ENCODE measurements around the gene PPP1R7. TPM values are rescaled to one million over a fixed set of nuclear protein-coding genes. Genes with fewer than 3 reads are reported as not detected.

The PPP1R7 gene
- polyA plus RNA-seq, 3 donors, result 54.9 to 102 (median 84.4) TPM

DNA sequence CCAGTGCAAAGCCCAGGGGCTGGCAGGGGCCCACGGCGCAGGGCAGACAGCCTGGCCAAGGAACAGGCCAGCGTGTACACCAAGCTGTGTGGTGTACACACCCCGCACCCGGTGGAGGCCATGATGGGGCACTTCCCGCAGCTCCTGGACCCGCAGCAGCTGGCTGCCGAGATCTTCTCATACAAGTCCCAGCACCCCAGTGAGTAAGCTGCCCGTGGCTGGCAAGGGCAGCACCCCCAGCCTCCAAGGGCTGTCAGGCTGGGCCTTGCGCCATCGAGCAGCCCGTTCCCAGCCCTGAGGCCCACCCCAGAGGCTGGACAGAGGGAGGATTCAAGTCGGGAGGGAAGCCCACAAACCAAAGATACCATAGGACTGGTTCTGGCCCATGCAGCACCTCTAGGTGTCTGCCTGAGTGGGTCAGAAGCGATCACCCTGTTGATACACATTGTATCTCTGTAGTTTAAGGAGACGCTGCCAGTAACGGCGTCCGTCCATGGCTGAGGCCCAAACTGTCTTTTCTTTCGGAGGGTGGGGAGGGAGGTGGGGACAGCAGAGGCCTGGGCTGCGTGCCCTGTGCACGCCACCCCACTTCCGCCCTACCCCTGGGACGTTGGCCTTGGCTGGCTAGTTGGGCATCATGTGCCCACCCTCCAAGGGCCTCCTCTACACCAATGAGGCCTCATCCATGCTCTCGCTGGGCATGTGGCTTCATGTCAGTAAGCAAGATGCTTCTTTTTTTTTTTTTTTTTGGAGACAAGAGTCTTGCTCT is 31.3 kb upstream of the PPP1R7 start:
- no peak overlapping the region for H3K4me2 ChIP-seq (replicated peaks; ENCODE audit: extremely low read depth, low read length, poor library complexity, severe bottlenecking)
- peaks cover 11 to 28% of the 10 kb centered on the region in 2 donors for H3K36me3 ChIP-seq (replicated peaks in 1 of 2; ENCODE audit: control insufficient read depth in 1 of 2, insufficient read depth in 2 of 2, low read length in 2 of 2)
- no peak overlapping the region for H2AFZ ChIP-seq (ENCODE audit: insufficient read depth, low read depth, low read length, poor library complexity, severe bottlenecking)
- H3K27ac ChIP-seq (ENCODE audit: low read depth in 1 of 2, low read length in 2 of 2), result no peak overlapping the region
- no peak for DNase-seq
- no peaks in the 10 kb centered on the region for H3K27me3 ChIP-seq (ENCODE audit: control insufficient read depth in 2 of 2, insufficient read depth in 2 of 2, low read length in 2 of 2)
- Mint-ChIP-seq H3K4me1 (no peaks in the 10 kb centered on the region), H3K4me3 (no peak overlapping the region), H3K27me3 (ENCODE audit: low read depth in 3 of 3) (peaks cover 0 to 1% (median 0%) of the 10 kb centered on the region in 3 donors), H3K27ac (peak overlapping the region in 1 of 7 donors; percentile 55), H3K36me3 (peaks cover 40 to 50% of the 10 kb centered on the region in 2 donors), H3K9me3 (peaks cover 0 to 2% (median 0%) of the 10 kb centered on the region in 7 donors)
- TF ChIP-seq CTCF (IDR thresholded peaks at IDR 0.05), result no peak
- no peaks in the 10 kb centered on the region for H3K9me3 ChIP-seq (replicated peaks in 1 of 2; ENCODE audit: control insufficient read depth in 1 of 2, insufficient read depth in 1 of 2, low read length in 2 of 2)
- no peak overlapping the region for H3K9ac ChIP-seq (ENCODE audit: insufficient read depth, low read length, poor library complexity, severe bottlenecking)
- no peaks in the 10 kb centered on the region for H3K79me2 ChIP-seq (ENCODE audit: insufficient read depth, low read length)
- intact Hi-C loops (cut with micrococcal nuclease), result no loop called here
- H3K4me3 ChIP-seq (replicated peaks in 1 of 3; ENCODE audit: low read depth in 2 of 3, low read length in 3 of 3), result no peak overlapping the region
- no peaks in the 10 kb centered on the region for H3K4me1 ChIP-seq (ENCODE audit: control insufficient read depth in 1 of 2, insufficient read depth in 2 of 2, low read length in 2 of 2)
- WGBS (ENCODE audit: insufficient coverage), result 94% methylated on average over 20 of the region's 24 CpGs
- H4K20me1 ChIP-seq (ENCODE audit: insufficient read depth, low read length), result no peaks in the 10 kb centered on the region

GRCh38 chr2:241120440-241120839 is 29.8 kb upstream of the PPP1R7 start:
- no peak overlapping the region for H3K4me3 Mint-ChIP-seq
- peaks cover 0 to 2% (median 0%) of the 10 kb centered on the region in 7 donors for H3K9me3 Mint-ChIP-seq
- no peak overlapping the region for H3K27ac ChIP-seq (ENCODE audit: low read depth in 1 of 2, low read length in 2 of 2)
- no peaks in the 10 kb centered on the region for H3K4me1 Mint-ChIP-seq
- H3K9ac ChIP-seq (ENCODE audit: insufficient read depth, low read length, poor library complexity, severe bottlenecking), result no peak overlapping the region
- intact Hi-C loops (cut with micrococcal nuclease), result no loop called here
- H3K27ac Mint-ChIP-seq, result no peak overlapping the region
- H3K4me2 ChIP-seq (replicated peaks; ENCODE audit: extremely low read depth, low read length, poor library complexity, severe bottlenecking), result no peak overlapping the region
- no peaks in the 10 kb centered on the region for H3K27me3 ChIP-seq (ENCODE audit: control insufficient read depth in 2 of 2, insufficient read depth in 2 of 2, low read length in 2 of 2)
- H3K36me3 Mint-ChIP-seq, result peaks cover 43 to 44% of the 10 kb centered on the region in 2 donors
- no peak for DNase-seq
- H3K27me3 Mint-ChIP-seq (ENCODE audit: low read depth in 3 of 3), result peaks cover 0 to 1% (median 0%) of the 10 kb centered on the region in 3 donors
- TF ChIP-seq CTCF (IDR thresholded peaks at IDR 0.05), result no peak
- H3K79me2 ChIP-seq (ENCODE audit: insufficient read depth, low read length), result no peaks in the 10 kb centered on the region
- H3K4me1 ChIP-seq (ENCODE audit: control insufficient read depth in 1 of 2, insufficient read depth in 2 of 2, low read length in 2 of 2), result no peaks in the 10 kb centered on the region
- no peak overlapping the region for H3K4me3 ChIP-seq (replicated peaks in 1 of 3; ENCODE audit: low read depth in 2 of 3, low read length in 3 of 3)
- no peak overlapping the region for H2AFZ ChIP-seq (ENCODE audit: insufficient read depth, low read depth, low read length, poor library complexity, severe bottlenecking)
- peaks cover 7 to 17% of the 10 kb centered on the region in 2 donors for H3K36me3 ChIP-seq (replicated peaks in 1 of 2; ENCODE audit: control insufficient read depth in 1 of 2, insufficient read depth in 2 of 2, low read length in 2 of 2)
- H4K20me1 ChIP-seq (ENCODE audit: insufficient read depth, low read length), result no peaks in the 10 kb centered on the region
- WGBS (ENCODE audit: insufficient coverage), result no CpG with 5 or more reads among the region's 2 CpGs
- no peaks in the 10 kb centered on the region for H3K9me3 ChIP-seq (replicated peaks in 1 of 2; ENCODE audit: control insufficient read depth in 1 of 2, insufficient read depth in 1 of 2, low read length in 2 of 2)
